Uterus (tissue), 4 donors: ENCODE measurements around the gene BSND. TPM values are rescaled to one million over a fixed set of nuclear protein-coding genes. Genes with fewer than 3 reads are reported as not detected.

Source experiments
- DNase-seq, 2 donors: peaks; one replicate each; pipeline ENCODE4 v3.0.0-alpha.2; 2019 to 2020
- H3K27ac ChIP-seq, 2 donors: fragments of 200-600 bp; sonication (generic); 1 replicate in 1 of 2; 2 replicates in 1 of 2; pipeline ENCODE4 v1.5.1; 2016 to 2018
- H3K27me3 ChIP-seq, 2 donors: fragments of 200-600 bp; sonication (generic); one replicate each; pipeline ENCODE4 v1.5.1; 2018 to 2019; ENCODE audit warnings: control low read depth in 1 of 2
- H3K36me3 ChIP-seq, 2 donors: fragments of 200-600 bp; sonication (generic); one replicate each; pipeline ENCODE4 v1.5.1; 2019; ENCODE audit warnings: control low read depth in 1 of 2
- H3K4me1 ChIP-seq, 2 donors: fragments of 200-600 bp; sonication (generic); one replicate each; pipeline ENCODE4 v1.5.1; 2018 to 2019; ENCODE audit warnings: control low read depth in 1 of 2
- H3K4me3 ChIP-seq, 2 donors: fragments of 200-600 bp; sonication (generic); 1 replicate in 1 of 2; 2 replicates in 1 of 2; pipeline ENCODE4 v1.5.1; 2018 to 2019; ENCODE audit warnings: mild to moderate bottlenecking in 1 of 2
- H3K9me3 ChIP-seq, 2 donors: fragments of 200-600 bp; sonication (generic); one replicate each; pipeline ENCODE4 v1.5.1; 2019; ENCODE audit warnings: control low read depth in 1 of 2
- POLR2A ChIP-seq, 2 donors: fragments of 450-650 bp; IDR thresholded peaks; one replicate each; pipeline ENCODE4 v1.6.1; 2016; ENCODE audit warnings: antibody characterized with exemption in 2 of 2, mild to moderate bottlenecking in 1 of 2, moderate library complexity in 1 of 2
- intact Hi-C: fragments of 100-400 bp; cut with DNase I; formaldehyde crosslinking; loops from one replicate; pipeline ENCODE4 v1.15.1; 2023; ENCODE audit warnings: low total_unique reads
- total RNA-seq, 4 donors: library from RNA; depleted of rRNA in 3 of 4; stranded (reverse); fragments of >200 nt in 3 of 4; gene quantifications; one replicate each; pipeline versions ENCODE4 v1.1.0 to v1.2.4, GENCODE V29; 2014 to 2023
- TF ChIP-seq, protein P1 (sequence below), 4 experiments: fragments of 200-600 bp in 2 of 4; fragments of 450-650 bp in 2 of 4; sonication (generic) in 2 of 4; IDR thresholded peaks; one replicate each; pipeline ENCODE4 v1.5.1; 2016 to 2019; ENCODE audit warnings: antibody characterized with exemption in 4 of 4, mild to moderate bottlenecking in 2 of 4, moderate library complexity in 1 of 4
- donor health status: DM: yes; HTN: yes; CAD: no.

The BSND gene
- total RNA-seq, 4 donors from 2014 or later, result not detected

DNA sequence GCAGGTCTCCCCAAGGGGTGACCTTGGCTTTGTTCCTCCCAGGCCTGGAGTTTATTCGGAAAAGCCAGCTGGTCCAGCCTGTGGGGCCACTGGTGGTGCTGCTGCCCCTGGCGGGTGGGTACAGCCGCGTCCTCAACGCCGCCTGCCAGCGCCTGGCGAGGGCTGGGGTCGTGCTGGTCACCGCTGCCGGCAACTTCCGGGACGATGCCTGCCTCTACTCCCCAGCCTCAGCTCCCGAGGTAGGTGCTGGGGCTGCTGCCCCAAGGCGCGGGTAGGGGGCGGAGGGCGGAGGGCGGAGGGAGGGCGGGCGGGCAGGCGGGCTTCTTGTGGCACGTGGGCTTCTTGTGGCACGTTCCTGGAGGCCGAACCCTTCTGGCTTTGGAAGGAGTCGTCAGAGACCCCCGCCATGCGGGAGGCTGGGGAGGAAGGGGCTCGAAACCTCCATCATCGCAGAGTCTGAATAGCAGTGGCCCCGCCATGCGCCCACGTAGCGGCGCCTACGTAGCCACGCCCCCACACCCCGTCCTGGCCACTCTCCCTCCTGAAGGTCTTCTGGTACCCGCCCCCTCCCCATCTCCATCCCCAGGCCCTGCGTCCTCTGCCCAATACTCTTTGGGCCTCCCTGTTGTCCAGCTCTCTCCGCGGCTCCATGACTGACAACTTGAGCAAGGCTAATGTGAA is 57.4 kb downstream of the BSND start:
- no peak for TF ChIP-seq POLR2A (IDR thresholded peaks at IDR 0.05)
- TF ChIP-seq, protein P1, sequence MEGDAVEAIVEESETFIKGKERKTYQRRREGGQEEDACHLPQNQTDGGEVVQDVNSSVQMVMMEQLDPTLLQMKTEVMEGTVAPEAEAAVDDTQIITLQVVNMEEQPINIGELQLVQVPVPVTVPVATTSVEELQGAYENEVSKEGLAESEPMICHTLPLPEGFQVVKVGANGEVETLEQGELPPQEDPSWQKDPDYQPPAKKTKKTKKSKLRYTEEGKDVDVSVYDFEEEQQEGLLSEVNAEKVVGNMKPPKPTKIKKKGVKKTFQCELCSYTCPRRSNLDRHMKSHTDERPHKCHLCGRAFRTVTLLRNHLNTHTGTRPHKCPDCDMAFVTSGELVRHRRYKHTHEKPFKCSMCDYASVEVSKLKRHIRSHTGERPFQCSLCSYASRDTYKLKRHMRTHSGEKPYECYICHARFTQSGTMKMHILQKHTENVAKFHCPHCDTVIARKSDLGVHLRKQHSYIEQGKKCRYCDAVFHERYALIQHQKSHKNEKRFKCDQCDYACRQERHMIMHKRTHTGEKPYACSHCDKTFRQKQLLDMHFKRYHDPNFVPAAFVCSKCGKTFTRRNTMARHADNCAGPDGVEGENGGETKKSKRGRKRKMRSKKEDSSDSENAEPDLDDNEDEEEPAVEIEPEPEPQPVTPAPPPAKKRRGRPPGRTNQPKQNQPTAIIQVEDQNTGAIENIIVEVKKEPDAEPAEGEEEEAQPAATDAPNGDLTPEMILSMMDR (IDR thresholded peaks at IDR 0.05), result no peak
- intact Hi-C loops, result no loop called here
- Histone ChIP-seq H3K4me3 (no peak overlapping the region), H3K27me3 (no peaks in the 10 kb centered on the region), H3K4me1 (no peaks in the 10 kb centered on the region), H3K9me3 (no peaks in the 10 kb centered on the region), H3K27ac (no peak overlapping the region), H3K36me3 (no peaks in the 10 kb centered on the region)
- no peak for DNase-seq

- TF ChIP-seq, protein P1 (IDR thresholded peaks at IDR 0.05), result no peak
- no peak for TF ChIP-seq POLR2A (IDR thresholded peaks at IDR 0.05)
- Histone ChIP-seq H3K4me3 (no peak overlapping the region), H3K36me3 (no peaks in the 10 kb centered on the region), H3K27ac (no peak overlapping the region), H3K9me3 (no peaks in the 10 kb centered on the region), H3K27me3 (no peaks in the 10 kb centered on the region), H3K4me1 (no peaks in the 10 kb centered on the region)
- no peak for DNase-seq
- intact Hi-C loops, result no loop called here
These were observed 57.9 kb downstream of the BSND start for GRCh38 chr1:55056632-55056992.

DNA sequence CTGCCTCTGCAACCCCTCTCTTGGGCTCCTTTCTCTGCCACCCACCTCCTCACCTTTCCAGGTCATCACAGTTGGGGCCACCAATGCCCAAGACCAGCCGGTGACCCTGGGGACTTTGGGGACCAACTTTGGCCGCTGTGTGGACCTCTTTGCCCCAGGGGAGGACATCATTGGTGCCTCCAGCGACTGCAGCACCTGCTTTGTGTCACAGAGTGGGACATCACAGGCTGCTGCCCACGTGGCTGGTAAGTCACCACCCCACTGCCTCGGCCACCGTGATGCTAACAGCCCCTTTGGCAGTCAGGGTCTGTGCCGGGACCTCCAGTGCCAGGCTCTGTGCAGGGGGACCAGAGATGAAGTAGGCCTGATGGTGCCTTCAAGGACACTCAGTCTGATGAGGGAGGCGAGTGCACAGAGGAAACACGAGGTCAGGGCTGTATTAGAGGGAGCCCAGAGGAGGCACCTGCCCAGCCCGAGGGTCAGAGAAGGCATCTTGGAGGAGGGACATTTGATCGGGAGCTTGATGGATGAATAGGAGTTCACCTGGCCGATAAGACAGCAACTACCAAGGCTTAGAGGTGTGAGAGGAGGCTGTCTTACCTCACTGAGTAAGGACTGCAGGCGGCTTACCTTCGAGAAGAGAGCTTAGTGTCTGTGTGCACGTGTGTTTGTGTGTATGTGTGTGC is 58.7 kb downstream of the BSND start:
- intact Hi-C loops, result no loop called here

DNA sequence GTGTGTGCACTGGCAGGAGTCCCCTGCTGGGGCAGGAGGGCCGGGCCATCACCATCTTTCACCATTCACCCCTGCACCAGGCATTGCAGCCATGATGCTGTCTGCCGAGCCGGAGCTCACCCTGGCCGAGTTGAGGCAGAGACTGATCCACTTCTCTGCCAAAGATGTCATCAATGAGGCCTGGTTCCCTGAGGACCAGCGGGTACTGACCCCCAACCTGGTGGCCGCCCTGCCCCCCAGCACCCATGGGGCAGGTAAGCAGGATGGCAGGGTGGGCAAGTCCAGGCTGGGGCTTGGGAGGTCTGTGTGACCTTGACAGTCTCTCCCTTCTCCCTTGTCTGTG is 59.2 kb downstream of the BSND start:
- H3K27me3 ChIP-seq, result no peaks in the 10 kb centered on the region
- intact Hi-C loops, result no loop called here
- H3K36me3 ChIP-seq, result no peaks in the 10 kb centered on the region
- H3K4me1 ChIP-seq, result no peaks in the 10 kb centered on the region
- H3K4me3 ChIP-seq, result no peak overlapping the region
- no peak overlapping the region for H3K27ac ChIP-seq
- TF ChIP-seq POLR2A (IDR thresholded peaks at IDR 0.05), result no peak
- TF ChIP-seq, protein P1 (IDR thresholded peaks at IDR 0.05), result no peak
- no peaks in the 10 kb centered on the region for H3K9me3 ChIP-seq
- peak in 1 of 2 donors; percentile 5 for DNase-seq

More for the DNA sequence above, 58.7 kb downstream of the BSND start:
- H3K9me3 ChIP-seq, result no peaks in the 10 kb centered on the region
- TF ChIP-seq, protein P1 (IDR thresholded peaks at IDR 0.05), result no peak
- TF ChIP-seq POLR2A (IDR thresholded peaks at IDR 0.05), result no peak
- DNase-seq, result no peak
- no peaks in the 10 kb centered on the region for H3K36me3 ChIP-seq
- no peak overlapping the region for H3K27ac ChIP-seq
- H3K4me3 ChIP-seq, result no peak overlapping the region
- H3K27me3 ChIP-seq, result no peaks in the 10 kb centered on the region
- H3K4me1 ChIP-seq, result no peaks in the 10 kb centered on the region

DNA sequence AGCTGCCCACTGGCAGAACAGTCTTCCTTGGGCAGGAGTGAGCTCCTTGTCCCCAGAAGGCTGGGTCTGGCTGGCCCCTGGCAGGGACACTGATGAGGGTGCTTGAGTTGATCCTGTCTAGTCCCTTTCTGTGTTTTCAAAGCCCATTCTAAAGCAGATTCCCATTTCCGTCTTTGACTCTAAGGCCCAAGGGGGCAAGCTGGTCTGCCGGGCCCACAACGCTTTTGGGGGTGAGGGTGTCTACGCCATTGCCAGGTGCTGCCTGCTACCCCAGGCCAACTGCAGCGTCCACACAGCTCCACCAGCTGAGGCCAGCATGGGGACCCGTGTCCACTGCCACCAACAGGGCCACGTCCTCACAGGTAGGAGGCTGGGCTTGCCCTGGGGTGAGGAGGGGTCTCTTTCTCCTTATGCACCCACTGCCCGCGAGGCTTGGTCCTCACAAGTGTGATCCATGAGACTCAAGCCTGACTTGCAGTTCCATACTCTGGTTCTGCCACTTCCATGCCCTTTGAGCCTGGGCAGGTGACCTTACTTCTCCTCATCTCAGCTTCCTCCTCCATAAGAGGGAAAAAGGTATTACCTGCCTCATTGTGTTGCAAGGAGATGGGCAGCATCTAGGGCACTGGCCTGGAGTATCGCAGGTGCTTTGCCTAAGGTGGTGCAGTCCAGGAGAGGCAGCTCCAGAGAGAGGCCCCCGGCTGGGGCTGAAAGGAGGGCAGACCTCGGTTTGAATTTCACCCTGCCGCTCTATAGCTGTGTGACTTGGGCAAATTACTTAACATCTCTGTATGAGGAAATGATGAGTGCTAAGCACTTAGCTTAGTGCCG is 60.8 kb downstream of the BSND start:
- no peak for DNase-seq
- TF ChIP-seq, protein P1 (IDR thresholded peaks at IDR 0.05), result no peak
- no peak for TF ChIP-seq POLR2A (IDR thresholded peaks at IDR 0.05)
- Histone ChIP-seq H3K4me1 (no peaks in the 10 kb centered on the region), H3K4me3 (no peak overlapping the region), H3K9me3 (no peaks in the 10 kb centered on the region), H3K36me3 (no peaks in the 10 kb centered on the region), H3K27ac (no peak overlapping the region), H3K27me3 (no peaks in the 10 kb centered on the region)
- intact Hi-C loops, result no loop called here
